HG02973 (cell line): ENCODE results near the gene MUC6.
"Not testable (repeated sequence)": the region's sequence is repeated elsewhere in the genome, so short reads cannot be mapped to it uniquely, and the experiment has no call there.

Experiments used
- ATAC-seq: cut with Tn5 transposase; IDR thresholded peaks from one replicate; pipeline ENCODE4 v1.9.1; 2021; ENCODE audit warnings: moderate library complexity; ENCODE audit not compliant: unreplicated experiment

MUC6 gene

GRCh38 chr11:1025410-1026162, 10.9 kb downstream of the MUC6 start:
- ATAC-seq, result no peak

- ATAC-seq, result no peak
Observed at GRCh38 chr11:1024597-1025409, 11.7 kb downstream of the MUC6 start.

GRCh38 chr11:1023811-1024596, 12.5 kb downstream of the MUC6 start:
- no peak for ATAC-seq

- no peak for ATAC-seq
Observed at GRCh38 chr11:1022908-1023810, 13.4 kb downstream of the MUC6 start.

- ATAC-seq, result no peak
Observed at GRCh38 chr11:1022411-1022810, 14.1 kb downstream of the MUC6 start.

- ATAC-seq, result no peak
Observed at GRCh38 chr11:1020211-1020905, 16.2 kb downstream of the MUC6 start.

- ATAC-seq, result no peak
Observed at GRCh38 chr11:1019321-1019910, 17.1 kb downstream of the MUC6 start.

GRCh38 chr11:1018091-1018490, 18.4 kb downstream of the MUC6 start:
- no peak for ATAC-seq

GRCh38 chr11:1017269-1018005, 19.1 kb downstream of the MUC6 start:
- ATAC-seq, result no peak

- ATAC-seq, result not testable (repeated sequence)
Observed at GRCh38 chr11:1016610-1017126, 19.9 kb downstream of the MUC6 start.

GRCh38 chr11:1015826-1016545, 20.5 kb downstream of the MUC6 start:
- ATAC-seq, result no peak

- ATAC-seq, result no peak
Observed at GRCh38 chr11:1015064-1015463, 21.5 kb downstream of the MUC6 start.

- no peak for ATAC-seq
Observed at GRCh38 chr11:1014276-1014675, 22.2 kb downstream of the MUC6 start.

GRCh38 chr11:1013631-1013935, 22.9 kb downstream of the MUC6 start:
- ATAC-seq, result no peak

GRCh38 chr11:1012740-1013630, 23.5 kb downstream of the MUC6 start:
- no peak for ATAC-seq

- ATAC-seq, result no peak
Observed at GRCh38 chr11:1012291-1012690, 24.2 kb downstream of the MUC6 start.

- ATAC-seq, result no peak
Observed at GRCh38 chr11:1011320-1011698, 25.2 kb downstream of the MUC6 start.
